Gastroesophageal sphincter (tissue), 4 donors: ENCODE measurements around the gene NAT9. TPM values are rescaled to one million over a fixed set of nuclear protein-coding genes. Genes with fewer than 3 reads are reported as not detected.
A peak's percentile ranks its signal among the peaks of the same experiment; 100 is the strongest.

Source experiments
- ATAC-seq: fragments of 150-250 bp; one replicate; pipeline ENCODE4 v1.9.1; 2016; ENCODE audit warnings: mild to moderate bottlenecking, moderate library complexity
- H3K27ac ChIP-seq, 4 donors: fragments of 200-600 bp; sonication (generic) in 3 of 4; 1 replicate in 3 of 4; 2 replicates in 1 of 4; pipeline ENCODE4 v1.5.1; 2016 to 2019
- H3K27me3 ChIP-seq: fragments of 200-600 bp; sonication (generic); one replicate; pipeline ENCODE4 v1.5.1; 2019
- H3K36me3 ChIP-seq, 2 donors: fragments of 200-600 bp; sonication (generic); one replicate each; pipeline ENCODE4 v1.5.1; 2019; ENCODE audit warnings: control low read depth in 1 of 2
- H3K4me1 ChIP-seq, 3 donors: fragments of 200-600 bp; sonication (generic); 1 replicate in 2 of 3; 2 replicates in 1 of 3; pipeline ENCODE4 v1.5.1; 2016 to 2019; ENCODE audit warnings: control low read depth in 2 of 3
- H3K4me3 ChIP-seq, 2 donors: fragments of 200-600 bp; sonication (generic); one replicate each; pipeline ENCODE4 v1.5.1; 2019; ENCODE audit warnings: mild to moderate bottlenecking in 1 of 2, moderate library complexity in 1 of 2
- H3K9me3 ChIP-seq, 3 donors: fragments of 200-600 bp; sonication (generic); one replicate each; pipeline ENCODE4 v1.5.1; 2017 to 2019; ENCODE audit warnings: control low read depth in 2 of 3
- EP300 ChIP-seq: sonication (generic); formaldehyde crosslinking; IDR thresholded peaks from one replicate; pipeline ENCODE4 v1.6.1; 2017; ENCODE audit warnings: antibody characterized with exemption, mild to moderate bottlenecking
- POLR2A ChIP-seq, 2 donors: fragments of 450-650 bp; IDR thresholded peaks; one replicate each; pipeline ENCODE4 v1.6.1; 2017; ENCODE audit warnings: antibody characterized with exemption in 2 of 2, mild to moderate bottlenecking in 2 of 2, moderate library complexity in 1 of 2
- POLR2AphosphoS5 ChIP-seq: sonication (generic); formaldehyde crosslinking; IDR thresholded peaks from one replicate; pipeline ENCODE4 v1.6.1; 2017; ENCODE audit warnings: antibody characterized with exemption
- WGBS, 2 donors: methylation state at CpG; one replicate each; pipeline ENCODE4 v1.1.5; 2018; ENCODE audit warnings: low coverage in 1 of 2; 5-methylcytosine and 5-hydroxymethylcytosine counted together
- total RNA-seq, 4 donors: library from RNA; depleted of rRNA; stranded (reverse); fragments of >200 nt; gene quantifications; one replicate each; pipeline ENCODE4 v1.1.0, GENCODE V29; 2016
- TF ChIP-seq, protein P1 (sequence below), 4 experiments: fragments of 200-600 bp in 2 of 4; fragments of 450-650 bp in 2 of 4; sonication (generic) in 1 of 4; IDR thresholded peaks; one replicate each; pipeline ENCODE4 v1.5.1; 2017 to 2019; ENCODE audit warnings: antibody characterized with exemption in 4 of 4, mild to moderate bottlenecking in 2 of 4, moderate library complexity in 2 of 4

The NAT9 gene
- total RNA-seq, 4 donors from 2014 or later: 21.7 to 34.7 (median 26.3) TPM

DNA sequence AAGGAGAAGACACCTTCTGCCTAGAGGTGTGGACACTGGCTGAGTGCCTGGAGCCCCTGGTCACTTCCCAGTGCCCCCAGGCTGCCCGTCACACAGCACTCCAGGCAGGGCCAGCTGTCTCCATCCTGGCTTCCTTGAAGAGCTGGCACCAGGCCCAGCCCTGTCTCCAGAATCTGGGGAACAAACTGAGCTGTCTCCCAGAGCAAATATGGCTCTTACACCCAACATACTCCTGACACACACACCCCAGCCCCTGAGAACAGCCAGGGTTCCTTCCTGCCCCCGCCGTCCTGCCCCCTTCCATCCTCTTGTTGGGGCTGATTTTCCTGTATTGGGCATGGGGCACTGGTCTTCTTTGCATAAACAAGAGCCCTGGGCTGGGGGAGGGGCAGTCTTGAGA lies 18.6 kb downstream of the NAT9 start:
- Histone ChIP-seq H3K27ac (peak overlapping the region in 3 of 4 donors; percentile 17 to 56 (median 22)), H3K27me3 (peaks cover 4% of the 10 kb centered on the region), H3K36me3 (peaks cover 0 to 3% of the 10 kb centered on the region in 2 donors), H3K9me3 (no peaks in the 10 kb centered on the region), H3K4me3 (no peak overlapping the region), H3K4me1 (peaks cover 0 to 54% (median 24%) of the 10 kb centered on the region in 3 donors)
- TF ChIP-seq EP300: no peak
- ATAC-seq: no peak
- no CpG with 5 or more reads among the region's 3 CpGs for WGBS, 2 donors

DNA sequence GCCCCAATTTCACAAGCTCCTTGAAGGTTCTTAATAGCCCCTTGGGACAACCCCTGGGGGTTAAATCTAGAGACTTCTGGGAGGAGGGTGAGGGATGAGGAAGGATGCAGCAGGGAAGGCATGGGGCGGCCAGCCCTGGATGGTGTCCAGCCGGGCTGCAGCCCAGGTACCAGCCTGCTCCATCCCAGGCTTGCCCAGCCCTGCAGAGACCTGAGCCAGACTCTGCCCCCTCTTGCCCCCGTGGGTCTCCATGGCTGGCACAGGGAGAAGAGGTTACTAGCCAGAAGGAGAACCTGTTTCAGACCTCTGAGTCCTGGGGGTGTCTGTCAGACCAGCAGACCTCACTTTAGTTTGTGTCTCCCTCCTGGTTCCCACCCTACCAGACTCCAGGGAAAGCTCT lies 19.3 kb downstream of the NAT9 start:
- Histone ChIP-seq H3K4me3 (no peak overlapping the region), H3K4me1 (peaks cover 0 to 60% (median 24%) of the 10 kb centered on the region in 3 donors), H3K9me3 (no peaks in the 10 kb centered on the region), H3K27ac (no peak overlapping the region), H3K27me3 (peaks cover 4% of the 10 kb centered on the region), H3K36me3 (no peaks in the 10 kb centered on the region)
- no CpG with 5 or more reads among the region's 3 CpGs for WGBS, 2 donors
- TF ChIP-seq, protein P1, sequence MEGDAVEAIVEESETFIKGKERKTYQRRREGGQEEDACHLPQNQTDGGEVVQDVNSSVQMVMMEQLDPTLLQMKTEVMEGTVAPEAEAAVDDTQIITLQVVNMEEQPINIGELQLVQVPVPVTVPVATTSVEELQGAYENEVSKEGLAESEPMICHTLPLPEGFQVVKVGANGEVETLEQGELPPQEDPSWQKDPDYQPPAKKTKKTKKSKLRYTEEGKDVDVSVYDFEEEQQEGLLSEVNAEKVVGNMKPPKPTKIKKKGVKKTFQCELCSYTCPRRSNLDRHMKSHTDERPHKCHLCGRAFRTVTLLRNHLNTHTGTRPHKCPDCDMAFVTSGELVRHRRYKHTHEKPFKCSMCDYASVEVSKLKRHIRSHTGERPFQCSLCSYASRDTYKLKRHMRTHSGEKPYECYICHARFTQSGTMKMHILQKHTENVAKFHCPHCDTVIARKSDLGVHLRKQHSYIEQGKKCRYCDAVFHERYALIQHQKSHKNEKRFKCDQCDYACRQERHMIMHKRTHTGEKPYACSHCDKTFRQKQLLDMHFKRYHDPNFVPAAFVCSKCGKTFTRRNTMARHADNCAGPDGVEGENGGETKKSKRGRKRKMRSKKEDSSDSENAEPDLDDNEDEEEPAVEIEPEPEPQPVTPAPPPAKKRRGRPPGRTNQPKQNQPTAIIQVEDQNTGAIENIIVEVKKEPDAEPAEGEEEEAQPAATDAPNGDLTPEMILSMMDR (IDR thresholded peaks at IDR 0.05): no peak
- no peak for TF ChIP-seq EP300
- TF ChIP-seq POLR2A (IDR thresholded peaks at IDR 0.05): no peak
- no peak for TF ChIP-seq POLR2AphosphoS5
- no peak for ATAC-seq

DNA sequence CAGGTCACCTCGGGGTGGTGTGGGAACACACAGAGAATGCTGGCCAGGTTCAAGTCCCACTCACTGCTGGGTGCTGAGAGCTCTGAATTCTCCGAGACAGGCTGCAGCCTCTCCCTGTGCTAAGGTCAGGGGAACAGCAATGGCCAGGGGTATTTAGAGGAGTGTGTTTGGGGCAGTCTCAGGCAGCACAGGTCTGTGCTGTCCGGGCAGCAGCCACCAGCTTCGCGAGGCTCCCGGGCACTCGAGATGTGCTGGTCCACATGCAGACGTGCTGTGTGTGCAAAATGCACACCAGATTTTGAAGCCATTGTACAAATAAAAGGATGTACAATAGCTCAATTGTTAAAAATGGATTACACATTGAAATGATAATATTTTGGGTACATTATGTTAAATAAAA lies 20.6 kb downstream of the NAT9 start:
- ATAC-seq: no peak
- no peak overlapping the region for H3K27ac ChIP-seq
- WGBS, 2 donors: 86 to 88% methylated on average over 1 to 6 of the region's 8 CpGs
- no peaks in the 10 kb centered on the region for H3K9me3 ChIP-seq
- no peak for TF ChIP-seq POLR2AphosphoS5
- TF ChIP-seq POLR2A (IDR thresholded peaks at IDR 0.05): no peak
- TF ChIP-seq, protein P1 (IDR thresholded peaks at IDR 0.05): no peak
- no peak for TF ChIP-seq EP300
- H3K27me3 ChIP-seq: peaks cover 4% of the 10 kb centered on the region
- H3K36me3 ChIP-seq: no peaks in the 10 kb centered on the region
- peaks cover 0 to 64% (median 21%) of the 10 kb centered on the region in 3 donors for H3K4me1 ChIP-seq
- H3K4me3 ChIP-seq: no peak overlapping the region

DNA sequence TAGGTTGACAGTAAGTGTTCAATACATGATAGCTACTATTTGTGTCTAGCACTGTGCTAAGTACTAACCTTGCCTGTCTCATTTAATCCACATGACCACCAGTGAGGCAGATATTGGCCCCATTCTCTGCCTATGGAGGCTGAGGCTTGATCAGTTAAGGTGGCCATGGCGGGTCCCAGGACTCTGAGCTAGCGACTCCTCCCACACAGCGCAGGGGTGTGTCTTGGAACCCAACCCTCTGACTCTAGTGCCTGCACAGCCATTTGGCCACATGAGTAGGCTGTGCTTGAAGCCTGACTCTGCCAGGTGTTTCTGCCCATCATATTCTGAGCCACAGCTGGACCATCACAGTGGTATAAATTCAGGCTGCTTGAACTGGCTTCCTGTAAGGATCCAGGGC lies 21.3 kb downstream of the NAT9 start:
- no peak overlapping the region for H3K27ac ChIP-seq

DNA sequence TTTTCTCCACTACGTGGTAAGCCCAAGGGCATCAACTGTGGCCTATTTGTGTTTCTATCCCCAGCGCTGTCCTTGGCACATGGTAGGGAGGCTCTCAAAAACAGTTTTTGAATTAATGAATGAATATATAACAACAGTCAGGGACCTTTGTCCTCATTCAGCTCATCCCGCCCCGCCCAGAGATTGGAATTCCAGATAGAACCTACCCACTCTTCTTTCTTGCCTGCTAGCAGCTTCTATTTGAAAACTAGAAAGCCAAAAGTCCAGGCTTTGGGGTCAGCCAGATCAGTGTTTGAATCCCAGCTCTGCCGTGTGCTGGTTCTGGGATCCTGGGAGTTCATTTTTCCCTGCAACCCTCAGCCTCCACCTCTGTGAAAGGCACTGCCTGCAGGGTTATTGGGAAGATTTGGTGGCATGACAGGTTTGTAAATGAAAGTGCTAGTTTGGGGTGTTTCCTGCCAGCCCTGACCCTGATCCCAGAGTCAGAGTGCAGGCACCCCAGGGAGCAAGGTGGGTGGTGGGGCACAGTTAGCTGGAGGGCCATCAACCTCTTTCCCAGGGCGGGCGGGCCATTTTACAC lies 23.2 kb downstream of the NAT9 start:
- Histone ChIP-seq H3K9me3 (no peaks in the 10 kb centered on the region), H3K36me3 (no peaks in the 10 kb centered on the region), H3K27ac (no peak overlapping the region), H3K4me3 (no peak overlapping the region), H3K4me1 (peaks cover 0 to 62% (median 11%) of the 10 kb centered on the region in 3 donors), H3K27me3 (peaks cover 10% of the 10 kb centered on the region)
- WGBS, 2 donors: 74 to 93% methylated on average over 3 to 5 of the region's 7 CpGs
- TF ChIP-seq POLR2AphosphoS5: no peak
- no peak for TF ChIP-seq EP300
- TF ChIP-seq POLR2A (IDR thresholded peaks at IDR 0.05): no peak
- TF ChIP-seq, protein P1 (IDR thresholded peaks at IDR 0.05): no peak
- no peak for ATAC-seq

More for the DNA sequence above, 21.3 kb downstream of the NAT9 start:
- Histone ChIP-seq H3K9me3 (no peaks in the 10 kb centered on the region), H3K36me3 (no peaks in the 10 kb centered on the region), H3K4me1 (peaks cover 0 to 64% (median 20%) of the 10 kb centered on the region in 3 donors), H3K27me3 (peaks cover 4% of the 10 kb centered on the region), H3K4me3 (no peak overlapping the region)
- WGBS, 2 donors: no CpG with 5 or more reads among the region's 3 CpGs
- TF ChIP-seq EP300 (no peak), POLR2A (IDR thresholded peaks at IDR 0.05) (no peak), POLR2AphosphoS5 (no peak)
- TF ChIP-seq, protein P1 (IDR thresholded peaks at IDR 0.05): no peak
- ATAC-seq: no peak
